ENCODE results near the gene SLIT1.

DNA sequence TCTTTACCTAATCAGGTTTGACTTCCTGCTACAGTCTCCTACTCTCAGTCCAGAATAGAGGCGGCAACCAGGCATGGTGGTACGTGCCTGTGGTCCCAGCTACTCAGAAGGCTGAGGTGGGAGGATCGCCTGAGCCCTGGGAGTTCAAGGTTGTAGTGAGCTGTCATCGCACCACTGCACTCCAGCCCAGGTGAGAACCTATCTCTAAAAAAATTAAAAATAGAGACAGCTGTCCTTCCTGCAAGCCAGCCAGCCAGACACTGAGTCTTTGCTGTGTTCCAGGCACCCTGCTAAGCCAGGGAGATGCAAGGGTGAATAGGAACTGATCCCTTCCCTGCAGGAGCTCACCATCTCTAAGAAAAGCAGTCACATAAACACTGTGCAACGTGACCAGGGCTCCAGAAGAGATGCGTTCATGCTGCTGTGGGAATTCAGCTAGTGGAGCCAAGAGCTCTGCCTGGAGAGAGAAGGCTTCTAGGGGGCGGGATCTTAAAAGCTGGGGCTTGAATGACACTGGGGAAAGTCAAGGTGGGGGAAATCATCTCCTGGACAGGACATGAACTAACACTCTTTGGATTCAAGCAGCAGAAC is 22.1 kb upstream of the SLIT1 start:
- TF ChIP-seq CTCF (IDR thresholded peaks at IDR 0.05; ENCODE audit: insufficient read depth, low read length, poor library complexity, severe bottlenecking) (no peak), EZH2phosphoT487 (conservative IDR thresholded peaks at IDR 0.05; ENCODE audit: low read length) (no peak)

Data from SU-DHL-6 (cell line).